Left lung (tissue), 10 donors: Measurements from ENCODE around the gene HIBADH. TPM values are rescaled to one million over a fixed set of nuclear protein-coding genes. Genes with fewer than 3 reads are reported as not detected.

Source experiments
- ATAC-seq: fragments of 200-7000 bp; cut with Tn5 transposase; one replicate; pipeline ENCODE4 v1.9.1; 2020; ENCODE audit warnings: moderate library complexity
- DNase-seq, 4 donors: peaks; one replicate each; pipeline ENCODE4 v3.0.0-alpha.2; 2013 to 2020
- H3K27ac ChIP-seq, 2 donors: fragments of 200-600 bp; sonication (generic) in 1 of 2; one replicate each; pipeline versions ENCODE4 v1.5.0 to v1.8.0; 2020 to 2021
- H3K27me3 ChIP-seq, 2 donors: fragments of 200-600 bp; sonication (generic) in 1 of 2; one replicate each; pipeline versions ENCODE4 v1.5.0 to v1.8.0; 2020 to 2021
- H3K36me3 ChIP-seq, 2 donors: fragments of 200-600 bp; sonication (generic) in 1 of 2; one replicate each; pipeline versions ENCODE4 v1.5.0 to v1.8.0; 2020 to 2021
- H3K4me1 ChIP-seq, 2 donors: fragments of 200-600 bp; one replicate each; pipeline ENCODE4 v1.8.0; 2021
- H3K4me3 ChIP-seq, 2 donors: fragments of 200-600 bp; sonication (generic) in 1 of 2; one replicate each; pipeline versions ENCODE4 v1.5.0 to v1.8.0; 2020 to 2021; ENCODE audit warnings: mild to moderate bottlenecking in 1 of 2
- H3K9me3 ChIP-seq, 2 donors: fragments of 200-600 bp; sonication (generic) in 1 of 2; one replicate each; pipeline versions ENCODE4 v1.5.0 to v1.8.0; 2020 to 2021
- CTCF ChIP-seq, 2 donors: fragments of 200-600 bp; sonication (generic) in 1 of 2; IDR thresholded peaks; one replicate each; pipeline versions ENCODE4 v1.5.0 to v1.8.0; 2021; ENCODE audit warnings: antibody characterized with exemption in 2 of 2
- intact Hi-C, 2 donors: fragments of 100-400 bp; cut with DNase I; formaldehyde crosslinking; loops; one replicate each; pipeline versions ENCODE4 v1.11.2 to v1.14.2; 2022
- polyA plus RNA-seq, 6 donors: library from polyadenylated mRNA; unstranded; fragments of 120-200 nt; gene quantifications; one replicate each; pipeline ENCODE4 v1.2.1, GENCODE V29; 2013; ENCODE audit not compliant: insufficient read length in 6 of 6
- total RNA-seq, 2 donors: library from RNA; stranded (reverse); fragmentation: NEBNext Ultra II Directional; extraction: Animal tissue kit (Norgen Biotek cat#: 25700); gene quantifications; one replicate each; pipeline ENCODE4 v1.2.1, GENCODE V29; 2021
- donor health status: DM: no; HTN: yes; CAD: no.
- donor health status: DM: no; HTN: no; CAD: no.

The HIBADH gene
- total and polyA plus RNA-seq, 8 donors = 20.8 to 63.3 (median 49.4) TPM

DNA sequence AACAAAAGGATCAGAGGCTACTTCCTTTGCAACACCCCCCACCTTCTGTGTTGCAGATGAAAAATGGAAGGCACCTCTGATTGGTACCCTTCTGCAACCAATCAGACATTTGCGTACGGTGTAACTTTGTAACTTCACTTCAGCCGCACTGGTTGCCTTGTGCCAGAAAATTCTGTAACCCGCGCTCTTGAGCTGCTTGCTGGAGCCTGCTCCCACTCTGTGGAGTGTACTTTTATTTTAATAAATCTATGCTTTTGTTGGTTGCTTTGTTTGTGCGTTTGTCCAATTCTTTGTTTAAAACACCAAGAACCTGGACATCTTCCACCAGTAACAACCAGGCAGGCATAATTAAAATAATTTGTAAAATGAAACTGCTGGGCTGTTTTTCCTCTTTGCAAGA is 45.8 kb upstream of the HIBADH start:
- ATAC-seq = no peak
- Histone ChIP-seq H3K9me3 (no peaks in the 10 kb centered on the region), H3K27me3 (no peaks in the 10 kb centered on the region), H3K27ac (no peak overlapping the region), H3K4me3 (no peak overlapping the region), H3K4me1 (peaks cover 0 to 1% of the 10 kb centered on the region in 2 donors), H3K36me3 (no peaks in the 10 kb centered on the region)
- TF ChIP-seq CTCF (IDR thresholded peaks at IDR 0.05) = no peak
- DNase-seq = no peak
- intact Hi-C loops = no loop called here

DNA sequence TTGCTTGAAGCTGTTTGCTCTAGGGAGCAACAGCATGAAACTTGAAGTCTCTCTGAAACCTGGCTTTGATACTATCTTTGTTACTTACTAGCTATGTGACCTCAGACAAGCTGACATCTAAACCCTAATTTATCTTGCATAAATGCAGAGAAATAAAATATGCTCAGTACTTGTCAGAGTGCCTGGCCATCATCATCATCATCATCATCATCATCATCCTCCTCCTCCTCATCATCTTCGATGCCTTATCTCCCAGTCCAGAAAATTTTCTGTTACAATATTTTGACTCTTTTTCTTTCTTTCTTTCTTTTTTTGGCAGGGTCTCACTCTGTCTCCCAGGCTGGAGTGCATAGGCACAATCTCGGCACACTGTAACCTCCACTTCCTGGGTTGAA is 42.5 kb upstream of the HIBADH start:
- H3K36me3 ChIP-seq = no peaks in the 10 kb centered on the region
- H3K27ac ChIP-seq = no peak overlapping the region
- intact Hi-C loops = no loop called here
- H3K9me3 ChIP-seq = no peaks in the 10 kb centered on the region
- H3K4me1 ChIP-seq = no peaks in the 10 kb centered on the region
- no peak for TF ChIP-seq CTCF (IDR thresholded peaks at IDR 0.05)
- no peaks in the 10 kb centered on the region for H3K27me3 ChIP-seq
- ATAC-seq = no peak
- H3K4me3 ChIP-seq = no peak overlapping the region
- DNase-seq = no peak

- no peaks in the 10 kb centered on the region for H3K27me3 ChIP-seq
- H3K9me3 ChIP-seq = no peaks in the 10 kb centered on the region
- no peak for TF ChIP-seq CTCF (IDR thresholded peaks at IDR 0.05)
- ATAC-seq (no peak), DNase-seq (no peak)
- no peaks in the 10 kb centered on the region for H3K4me1 ChIP-seq
- intact Hi-C loops = no loop called here
- H3K4me3 ChIP-seq = no peak overlapping the region
- H3K36me3 ChIP-seq = no peaks in the 10 kb centered on the region
- H3K27ac ChIP-seq = no peak overlapping the region
Observed at GRCh38 chr7:27704422-27705199, 41.9 kb upstream of the HIBADH start.

DNA sequence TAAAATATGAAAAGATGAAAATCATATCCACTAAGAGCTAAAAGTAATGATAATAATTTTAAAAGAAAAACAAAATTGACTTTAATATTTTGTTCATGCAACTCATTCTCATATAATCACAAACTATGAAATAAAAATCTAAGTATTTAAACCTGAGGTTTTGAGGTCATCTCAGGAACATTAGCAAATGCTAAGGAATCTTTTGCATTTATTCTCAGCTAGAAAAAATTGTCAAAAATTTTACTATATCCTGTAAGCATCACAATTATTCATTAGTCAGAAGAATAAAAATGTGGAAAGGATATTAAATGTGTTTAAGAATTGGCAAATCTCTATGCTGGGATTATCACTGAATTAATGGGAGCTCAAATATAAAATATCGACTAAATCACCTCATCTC is 40.5 kb upstream of the HIBADH start:
- no peaks in the 10 kb centered on the region for H3K27me3 ChIP-seq
- DNase-seq = no peak
- H3K4me1 ChIP-seq = peaks cover 0 to 8% of the 10 kb centered on the region in 2 donors
- intact Hi-C loops = no loop called here
- TF ChIP-seq CTCF (IDR thresholded peaks at IDR 0.05) = no peak
- no peak overlapping the region for H3K27ac ChIP-seq
- no peaks in the 10 kb centered on the region for H3K36me3 ChIP-seq
- H3K9me3 ChIP-seq = no peaks in the 10 kb centered on the region
- H3K4me3 ChIP-seq = no peak overlapping the region
- ATAC-seq = no peak

DNA sequence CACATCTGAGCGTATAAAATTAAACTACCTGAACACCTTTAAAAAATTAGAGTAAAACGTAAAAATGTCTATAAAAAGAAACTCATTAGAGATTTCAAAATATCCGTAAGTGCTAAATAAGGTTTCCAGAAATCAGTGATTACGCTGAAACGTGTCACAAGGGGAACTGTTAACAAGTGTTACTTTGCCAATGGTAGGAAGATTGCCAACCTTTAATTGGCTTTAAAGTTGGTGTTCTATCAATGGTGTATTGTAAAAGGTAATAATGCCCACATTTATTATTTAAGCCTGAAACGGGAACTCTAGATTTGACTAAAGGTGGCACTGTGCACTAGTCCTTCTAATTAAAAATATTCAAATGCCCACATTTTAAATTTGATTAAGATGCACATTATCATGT is 37.8 kb upstream of the HIBADH start:
- Histone ChIP-seq H3K9me3 (no peaks in the 10 kb centered on the region), H3K27ac (no peak overlapping the region), H3K36me3 (no peaks in the 10 kb centered on the region), H3K4me3 (no peak overlapping the region), H3K27me3 (no peaks in the 10 kb centered on the region), H3K4me1 (peaks cover 0 to 19% of the 10 kb centered on the region in 2 donors)
- intact Hi-C loops = no loop called here
- no peak for DNase-seq
- no peak for ATAC-seq
- no peak for TF ChIP-seq CTCF (IDR thresholded peaks at IDR 0.05)
